HG02763 (cell line): Measurements from ENCODE around the gene BLACAT1.
"Not testable (repeated sequence)": the region's sequence is repeated elsewhere in the genome, so short reads cannot be mapped to it uniquely, and the experiment has no call there.

Source experiments
- ATAC-seq: cut with Tn5 transposase; IDR thresholded peaks from one replicate; pipeline ENCODE4 v1.9.1; 2021; ENCODE audit warnings: mild to moderate bottlenecking, moderate library complexity; ENCODE audit not compliant: unreplicated experiment

The BLACAT1 gene

GRCh38 chr1:205484985-205485967, 29.4 kb upstream of the BLACAT1 start:
- ATAC-seq = no peak

- ATAC-seq = no peak
Measured at GRCh38 chr1:205483372-205483771, 27.5 kb upstream of the BLACAT1 start.

GRCh38 chr1:205482587-205482986, 26.7 kb upstream of the BLACAT1 start:
- not testable (repeated sequence) for ATAC-seq

GRCh38 chr1:205481629-205482151, 25.8 kb upstream of the BLACAT1 start:
- no peak for ATAC-seq

GRCh38 chr1:205481218-205481617, 25.4 kb upstream of the BLACAT1 start:
- no peak for ATAC-seq

GRCh38 chr1:205480349-205480985, 24.6 kb upstream of the BLACAT1 start:
- peak; percentile 49 for ATAC-seq

GRCh38 chr1:205478985-205479384, 23.1 kb upstream of the BLACAT1 start:
- ATAC-seq = not testable (repeated sequence)

- ATAC-seq = no peak
Measured at GRCh38 chr1:205477759-205478247, 22.0 kb upstream of the BLACAT1 start.

GRCh38 chr1:205477121-205477758, 21.4 kb upstream of the BLACAT1 start:
- no peak for ATAC-seq

GRCh38 chr1:205476648-205477047, 20.8 kb upstream of the BLACAT1 start:
- no peak for ATAC-seq

- no peak for ATAC-seq
Measured at GRCh38 chr1:205475855-205476254, 20.0 kb upstream of the BLACAT1 start.

- no peak for ATAC-seq
Measured at GRCh38 chr1:205474571-205474970, 18.7 kb upstream of the BLACAT1 start.

- ATAC-seq = no peak
Measured at GRCh38 chr1:205473966-205474365, 18.1 kb upstream of the BLACAT1 start.

GRCh38 chr1:205473475-205473874, 17.6 kb upstream of the BLACAT1 start:
- ATAC-seq = no peak

GRCh38 chr1:205472737-205473441, 17.0 kb upstream of the BLACAT1 start:
- ATAC-seq = no peak

GRCh38 chr1:205470131-205470530, 14.3 kb upstream of the BLACAT1 start:
- no peak for ATAC-seq

GRCh38 chr1:205466595-205467220, 10.9 kb upstream of the BLACAT1 start:
- no peak for ATAC-seq

GRCh38 chr1:205465392-205465791, 9.5 kb upstream of the BLACAT1 start:
- no peak for ATAC-seq

GRCh38 chr1:205458777-205459566, 3.1 kb upstream of the BLACAT1 start:
- no peak for ATAC-seq
